ENCODE results near the gene EPYC.

Gene EPYC

DNA sequence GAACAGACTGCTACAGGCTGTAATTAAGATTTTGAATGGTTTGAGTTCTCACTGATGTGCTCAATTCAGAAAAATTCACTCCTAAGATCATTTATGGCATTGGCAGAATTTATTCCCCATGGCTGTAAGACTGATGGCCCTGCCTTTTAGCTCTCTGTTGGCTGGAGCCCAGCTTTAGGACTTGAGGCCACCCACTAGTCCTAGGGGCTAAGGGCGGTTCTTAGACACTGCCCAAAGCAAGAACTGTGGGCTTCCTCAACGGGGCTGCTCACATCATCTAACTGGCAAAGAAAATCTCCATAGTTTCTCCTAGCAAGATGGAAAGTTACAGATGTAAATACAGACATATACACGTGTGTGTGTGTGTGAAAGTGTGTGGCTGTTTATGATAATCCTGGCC is 46.4 kb downstream of the EPYC start:
- no peak for DNase-seq (ENCODE audit: low spot score)

DNA sequence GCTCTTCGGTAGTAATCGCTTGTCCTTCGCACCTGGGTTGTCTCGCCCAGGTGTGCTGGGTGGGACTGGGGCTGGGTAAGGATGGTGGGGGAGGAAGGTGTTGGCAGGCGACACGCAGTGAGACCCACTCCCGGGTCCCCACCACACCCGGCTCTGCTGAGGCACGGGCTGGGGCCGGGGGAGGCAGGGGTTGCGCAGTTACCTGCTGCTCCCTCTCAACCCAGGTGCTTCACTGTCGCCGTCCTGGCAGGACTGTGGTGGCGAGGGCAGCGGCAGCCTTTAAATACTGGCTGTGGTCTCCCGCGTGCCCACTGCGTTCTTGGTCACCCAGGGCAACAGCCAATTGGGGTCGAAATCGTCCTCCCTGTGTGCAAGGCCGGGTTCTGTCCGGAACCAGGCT is 49.9 kb downstream of the EPYC start, which contains the start of gene CCER1:
Gene CCER1 (minus strand): TSS at position 256 of the 400 bp plus-strand sequence. CDS start 434 bp downstream, outside the sequence.
- no peak for DNase-seq (ENCODE audit: low spot score)

DNA sequence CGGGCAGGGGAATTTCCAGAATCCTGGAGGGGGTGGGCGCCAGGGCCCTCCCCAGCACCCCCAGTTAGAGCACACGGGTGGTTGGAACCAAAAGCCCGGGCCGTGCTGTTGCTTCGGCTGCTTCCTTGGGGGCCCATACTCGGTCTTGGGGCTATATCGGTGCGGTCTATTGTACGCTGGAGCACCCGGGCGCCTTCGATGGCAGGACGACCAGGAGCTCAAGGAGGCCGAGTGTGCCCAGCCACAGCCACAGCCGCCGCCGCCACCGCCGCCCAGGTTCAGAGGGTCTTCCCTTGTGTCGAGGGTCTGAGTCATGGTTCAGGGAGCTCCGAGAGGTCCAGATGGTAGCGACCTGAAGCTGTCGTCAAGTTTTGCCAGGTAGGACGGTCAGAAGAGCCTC is 50.3 kb downstream of the EPYC start:
- no peak for DNase-seq (ENCODE audit: low spot score)

DNA sequence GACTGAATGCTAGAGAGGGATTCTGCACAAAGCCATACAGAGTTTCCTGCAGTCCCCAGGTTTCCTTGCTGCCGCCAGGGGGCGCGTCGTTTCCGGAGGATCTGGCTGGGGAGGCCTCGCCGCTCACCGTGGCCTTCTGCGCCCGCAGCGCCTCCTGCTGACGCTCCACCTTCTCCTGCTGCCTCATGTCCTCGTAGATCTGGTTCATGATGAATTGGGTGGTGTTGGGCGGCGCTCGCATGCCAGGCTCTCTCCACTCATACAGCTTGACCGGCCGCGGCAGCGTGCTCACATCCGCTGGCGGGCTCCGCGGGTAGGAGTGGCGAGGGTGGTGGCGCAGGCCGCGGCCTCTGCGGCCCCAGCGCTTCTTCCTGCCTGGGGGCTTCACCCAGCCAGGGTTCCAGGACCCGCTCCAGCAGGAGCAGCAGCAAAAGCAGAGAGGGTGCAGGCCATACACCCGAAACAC is 50.8 kb downstream of the EPYC start:
- DNase-seq (ENCODE audit: low spot score): no peak

DNA sequence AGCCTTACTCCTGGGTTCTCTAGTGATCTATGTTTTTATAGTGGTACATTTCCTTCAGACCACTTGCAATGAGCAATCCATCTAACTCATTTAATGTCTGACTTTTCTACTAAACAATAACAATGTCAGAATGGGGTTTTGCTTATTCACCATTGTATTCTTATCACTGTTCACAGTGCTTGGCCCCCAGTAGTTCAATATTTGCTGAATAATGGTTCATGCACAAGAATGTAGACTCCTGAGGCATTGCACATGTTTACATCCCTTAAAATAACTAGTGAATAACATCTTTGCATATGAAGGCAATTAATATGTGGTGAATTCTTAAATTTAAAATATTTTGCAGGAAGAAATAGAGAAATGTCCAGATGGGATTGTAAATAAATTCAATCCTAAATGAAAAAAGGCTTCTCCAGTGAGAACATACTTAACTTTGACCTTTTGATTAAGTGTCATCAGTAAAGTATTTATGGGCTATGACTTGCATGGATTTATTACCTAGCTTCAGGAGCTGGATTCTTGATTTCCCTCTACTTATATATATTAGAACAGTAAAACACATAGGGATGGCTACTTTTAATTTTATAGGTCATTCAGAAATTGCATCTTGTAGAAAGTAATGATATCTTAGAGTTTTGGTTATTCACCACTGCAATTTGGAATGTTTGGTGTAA is 53.2 kb downstream of the EPYC start:
- peak; percentile 30 for DNase-seq (ENCODE audit: low spot score)

DNA sequence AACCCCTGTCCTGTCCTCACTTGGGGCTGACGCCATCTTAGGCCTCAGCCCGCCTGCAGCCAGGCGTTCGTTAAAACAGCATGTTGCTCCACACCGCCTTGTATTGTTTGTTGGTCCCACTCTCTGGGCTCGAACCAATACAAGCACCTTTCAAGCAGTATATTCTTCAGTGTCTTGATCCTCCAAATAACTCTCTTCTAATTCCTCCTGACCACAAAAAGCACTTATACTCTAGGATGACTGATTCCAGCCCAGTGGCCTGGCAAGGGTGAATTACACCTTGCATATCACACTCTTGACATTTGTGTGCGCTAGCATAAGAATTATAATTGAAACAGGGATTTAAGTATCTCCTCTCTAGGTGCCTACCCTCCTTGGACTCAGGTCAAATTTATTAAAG is 56.9 kb downstream of the EPYC start:
- DNase-seq (ENCODE audit: low spot score): no peak

DNA sequence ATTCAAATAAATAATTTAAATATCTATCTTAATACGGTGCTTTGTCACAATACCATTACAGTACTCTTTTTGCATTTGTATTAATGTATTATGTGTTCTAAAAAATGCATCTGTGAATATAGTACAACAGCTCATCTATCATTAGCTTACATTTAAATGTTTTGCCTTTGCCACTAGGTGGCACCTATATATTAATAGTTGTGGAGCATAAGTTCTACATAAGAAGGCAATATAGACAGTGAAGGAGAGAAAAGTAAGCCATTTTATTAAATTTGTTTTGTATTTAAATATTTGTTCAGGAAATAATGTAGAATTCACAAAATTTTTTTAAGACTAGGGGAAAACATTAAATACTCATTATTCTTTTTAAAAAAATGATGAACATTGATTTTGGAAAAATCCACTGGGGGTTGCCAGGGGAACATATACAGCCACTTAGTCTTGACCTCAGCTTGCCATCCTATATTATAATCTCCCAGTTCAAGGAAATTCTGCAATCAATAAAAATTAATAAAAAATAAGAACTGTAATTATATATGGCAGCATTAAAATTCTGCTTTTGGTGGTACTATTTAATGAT is 59.6 kb downstream of the EPYC start:
- peak; percentile 33 for DNase-seq (ENCODE audit: low spot score)

DNA sequence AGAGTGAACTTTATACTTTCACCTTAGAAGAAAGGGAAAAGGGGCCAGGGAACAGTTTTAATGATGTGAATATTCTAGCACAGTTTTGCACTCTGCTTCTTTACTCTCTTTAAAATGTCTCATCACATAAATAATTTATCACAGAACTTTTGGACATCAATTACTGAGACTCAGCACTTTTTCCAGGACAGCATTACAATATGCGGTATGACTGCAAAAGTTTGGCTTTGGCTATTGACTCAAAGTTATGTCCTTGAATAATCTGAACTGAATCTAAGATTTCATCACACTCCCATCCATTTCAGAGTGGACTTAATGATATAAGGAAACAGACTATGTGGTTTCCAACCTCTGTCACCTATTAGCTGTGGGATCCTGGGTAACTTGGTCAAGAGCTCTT is 61.5 kb downstream of the EPYC start:
- no peak for DNase-seq (ENCODE audit: low spot score)

DNA sequence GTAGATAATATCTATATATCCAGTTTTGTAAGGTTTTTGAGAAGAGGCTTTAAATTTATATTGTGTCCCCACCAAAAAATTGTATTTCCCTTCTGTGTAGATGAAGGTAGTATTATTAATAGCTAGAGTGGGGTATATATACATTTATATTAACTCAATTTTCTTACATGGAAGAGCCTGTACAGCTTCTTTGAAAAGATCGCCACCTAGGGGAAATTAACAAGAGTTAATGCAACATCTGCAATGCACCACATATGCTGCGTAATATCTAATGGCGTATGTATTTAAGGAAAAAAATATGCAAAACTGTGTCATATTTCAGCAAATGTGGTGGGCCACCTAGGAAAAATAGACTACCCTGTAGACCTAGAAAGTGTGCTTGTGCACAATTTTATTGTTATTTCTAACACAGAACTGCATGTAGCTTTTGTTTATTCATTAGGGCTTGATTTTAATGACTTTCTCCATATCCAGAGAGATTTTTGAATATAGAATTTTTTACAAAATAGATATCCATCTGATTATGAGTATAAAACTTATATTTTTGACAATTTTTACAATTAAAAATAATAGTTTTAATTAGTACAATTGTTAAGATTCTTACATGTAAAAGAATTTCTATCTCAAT is 63.8 kb downstream of the EPYC start:
- peak; percentile 63 for DNase-seq (ENCODE audit: low spot score)

DNA sequence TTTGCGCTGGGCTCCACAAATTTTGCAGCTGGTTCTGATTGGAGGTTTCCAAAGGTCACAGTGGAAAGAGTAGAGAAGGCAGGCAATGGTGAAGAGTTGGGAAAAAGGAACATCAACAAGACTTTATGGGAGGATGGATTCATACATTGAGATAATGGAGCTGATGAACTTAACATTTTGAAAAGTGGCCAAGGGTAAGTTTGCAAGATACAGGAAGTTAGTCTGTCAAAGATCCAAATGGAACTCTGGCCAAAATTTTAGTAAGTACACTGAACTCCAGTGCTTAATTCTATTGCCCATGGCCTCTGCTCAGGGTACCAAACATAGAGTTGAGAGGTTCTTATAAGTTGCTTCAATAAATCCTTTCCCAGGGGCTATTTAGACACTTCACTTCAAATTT is 65.4 kb downstream of the EPYC start:
- no peak for DNase-seq (ENCODE audit: low spot score)

DNA sequence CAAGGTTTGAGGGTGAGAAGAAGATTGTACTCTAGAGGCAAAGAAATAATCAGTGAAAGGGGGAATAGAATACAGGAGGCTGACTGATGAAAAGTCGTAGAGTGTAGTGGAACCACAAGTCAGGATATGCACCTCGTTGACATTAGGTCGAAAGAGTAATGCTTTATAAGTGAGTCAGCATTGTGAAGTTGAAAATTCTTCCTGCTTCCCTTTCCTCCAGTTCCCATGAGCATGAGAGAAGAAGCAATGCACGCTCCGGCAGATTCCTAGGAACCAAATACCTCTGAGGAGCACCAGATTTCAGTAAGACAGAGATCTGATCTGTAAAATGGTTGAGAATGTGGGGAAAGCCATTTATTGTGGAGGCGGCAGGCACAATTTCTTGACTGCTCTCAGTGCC is 66.3 kb downstream of the EPYC start:
- DNase-seq (ENCODE audit: low spot score): peak; percentile 86

DNA sequence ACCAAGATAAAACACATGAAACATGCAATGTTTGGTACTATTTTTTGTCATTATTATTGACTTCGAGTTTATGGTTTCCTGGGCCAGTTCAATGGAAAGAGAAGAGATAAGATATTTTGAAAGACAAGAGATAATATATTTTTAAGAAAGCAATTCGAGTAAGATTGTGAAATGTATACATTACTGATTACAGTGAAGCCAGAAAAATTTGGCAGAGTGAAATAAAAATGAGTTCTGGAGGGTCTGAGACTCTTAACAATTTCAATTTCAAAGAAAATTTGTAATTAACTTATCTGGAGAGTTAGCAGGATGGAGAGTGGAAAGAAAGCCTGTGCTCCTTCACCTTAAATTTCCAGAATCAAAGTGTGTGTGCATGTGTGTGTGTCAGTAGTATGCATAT is 67.1 kb downstream of the EPYC start:
- DNase-seq (ENCODE audit: low spot score): no peak

DNA sequence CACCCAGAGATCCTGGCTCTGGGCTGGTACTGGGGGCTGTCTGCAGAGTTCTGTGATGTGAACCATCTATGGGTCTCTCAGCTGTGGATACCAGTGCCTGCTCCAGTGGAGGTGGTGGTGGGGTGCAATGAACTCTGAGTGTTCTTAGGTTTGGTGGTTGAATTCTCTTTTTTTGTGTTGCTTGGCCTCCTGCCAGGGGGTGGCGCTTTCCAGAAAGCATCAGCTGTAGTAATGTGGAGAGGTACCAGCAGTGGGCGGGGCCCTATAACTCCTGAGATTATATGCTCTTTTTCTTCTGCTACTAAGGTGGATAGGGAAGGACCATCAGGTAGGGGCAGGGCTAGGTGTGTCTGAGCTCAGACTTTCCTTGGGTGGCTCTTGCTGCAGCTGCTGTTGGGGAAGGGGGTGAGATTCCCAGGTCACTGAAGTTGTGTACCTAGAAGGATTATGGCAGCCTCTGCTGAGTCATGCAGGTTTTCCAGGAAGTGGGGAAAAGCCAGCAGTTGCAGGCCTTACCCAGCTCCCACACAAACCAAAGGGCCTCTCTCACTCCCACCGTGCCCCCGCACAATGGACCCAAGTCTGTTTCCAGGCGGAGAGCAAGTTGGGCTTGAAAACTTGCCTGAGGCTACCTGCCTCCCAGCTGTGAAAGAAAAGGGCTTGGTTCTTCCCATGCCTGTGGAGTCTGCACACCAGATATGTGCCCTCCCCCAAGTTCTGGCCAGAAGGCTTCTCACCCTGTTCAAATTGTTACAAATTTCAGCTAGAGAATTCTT is 68.4 kb downstream of the EPYC start:
- DNase-seq (ENCODE audit: low spot score): peak; percentile 33

DNA sequence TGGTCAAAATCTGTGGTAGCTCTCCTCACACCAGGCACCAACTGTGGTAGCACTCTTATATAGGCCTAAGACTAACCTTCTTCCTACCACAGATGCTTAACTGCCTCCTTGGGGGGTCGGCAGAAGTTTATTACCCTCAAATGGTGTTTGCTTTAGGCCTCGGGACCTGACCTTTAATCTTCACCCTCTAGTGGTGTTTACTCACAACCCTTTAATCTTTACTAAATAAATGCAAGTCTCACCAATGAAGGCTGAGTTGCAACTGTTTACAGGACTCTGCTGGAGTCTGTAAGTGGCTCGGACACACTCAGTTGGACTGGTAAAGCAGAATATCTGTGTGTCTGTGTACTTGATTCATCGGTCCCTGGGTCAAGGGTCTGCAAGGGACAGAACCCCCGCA is 79.2 kb downstream of the EPYC start:
- DNase-seq (ENCODE audit: low spot score): no peak

DNA sequence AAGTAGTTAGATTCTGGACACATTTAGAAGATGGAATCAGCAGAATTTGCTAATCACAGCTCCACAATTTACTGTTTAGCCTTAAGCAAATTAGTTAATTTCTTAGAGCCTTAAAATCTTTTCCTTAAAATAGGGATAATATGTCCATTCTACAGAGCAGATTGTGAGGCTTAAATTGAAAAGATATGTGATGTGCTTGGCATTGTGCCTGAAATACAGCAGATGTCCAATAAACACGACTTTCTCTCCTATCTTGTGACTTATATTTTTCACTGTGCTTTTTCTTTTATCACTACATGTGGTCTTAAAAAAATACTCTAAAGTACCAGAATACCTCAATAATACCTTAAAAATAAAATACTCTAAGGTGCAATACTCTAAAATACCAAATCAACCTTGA is 80.4 kb downstream of the EPYC start:
- DNase-seq (ENCODE audit: low spot score): no peak

DNA sequence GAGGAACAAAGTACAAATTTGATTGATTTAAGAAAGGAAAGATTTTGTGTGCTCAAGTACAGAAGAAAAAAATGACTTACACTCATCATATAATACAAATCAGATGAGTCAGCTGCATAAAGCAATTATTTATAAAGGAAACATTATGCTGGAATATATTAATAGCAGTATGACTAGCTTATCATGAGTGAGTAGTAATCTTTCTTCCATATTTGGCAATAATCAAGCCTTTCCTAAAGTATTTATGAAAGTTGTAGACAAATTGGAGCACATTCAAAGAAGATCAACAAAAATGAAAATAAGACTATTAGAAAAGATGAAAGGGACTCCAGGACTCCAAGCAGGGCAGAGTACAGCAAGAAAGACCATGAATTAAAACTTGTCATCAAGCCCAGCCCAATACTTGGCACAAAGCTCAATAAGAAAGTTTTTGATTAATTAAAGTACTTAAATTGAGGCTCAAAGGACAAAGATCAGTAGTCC is 82.6 kb downstream of the EPYC start:
- no peak for DNase-seq (ENCODE audit: low spot score)

DNA sequence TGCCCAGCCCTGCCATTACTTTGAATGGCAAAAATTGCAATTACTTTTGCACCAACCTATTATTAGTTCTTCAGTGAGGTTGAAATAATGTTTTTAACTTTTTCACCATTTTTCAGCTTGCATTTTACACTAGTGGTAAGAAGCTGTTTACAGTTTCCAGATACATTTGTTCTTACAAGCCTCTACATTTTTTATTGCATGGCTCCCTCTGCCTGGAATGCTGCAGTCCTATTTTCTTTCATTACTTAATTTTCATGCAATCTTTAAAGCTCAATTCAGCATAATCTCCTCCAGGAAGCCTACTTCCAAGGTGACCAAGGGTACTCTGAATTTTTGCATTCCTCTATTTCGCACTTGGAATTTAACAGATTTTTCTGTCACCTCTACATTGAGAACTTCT is 83.2 kb downstream of the EPYC start:
- DNase-seq (ENCODE audit: low spot score): no peak

DNA sequence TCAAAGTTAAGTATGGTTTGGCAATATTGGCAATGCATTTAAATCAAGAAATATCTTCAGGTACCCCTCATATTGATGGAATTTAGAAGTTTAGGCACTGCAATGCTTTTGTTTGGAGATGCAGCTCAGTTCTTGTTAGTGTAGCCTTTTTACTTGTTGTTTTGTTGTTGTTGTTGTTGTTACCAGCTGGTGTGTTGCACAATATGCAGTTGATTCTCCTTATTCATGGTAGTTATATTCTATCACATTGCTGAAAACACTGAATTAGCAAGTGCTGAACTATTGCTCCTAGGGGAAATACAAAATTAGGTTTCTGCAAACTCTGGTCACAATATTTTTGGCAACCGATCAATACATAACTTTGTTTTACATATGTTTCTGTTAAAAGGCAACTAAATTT is 84.5 kb downstream of the EPYC start:
- no peak for DNase-seq (ENCODE audit: low spot score)

DNA sequence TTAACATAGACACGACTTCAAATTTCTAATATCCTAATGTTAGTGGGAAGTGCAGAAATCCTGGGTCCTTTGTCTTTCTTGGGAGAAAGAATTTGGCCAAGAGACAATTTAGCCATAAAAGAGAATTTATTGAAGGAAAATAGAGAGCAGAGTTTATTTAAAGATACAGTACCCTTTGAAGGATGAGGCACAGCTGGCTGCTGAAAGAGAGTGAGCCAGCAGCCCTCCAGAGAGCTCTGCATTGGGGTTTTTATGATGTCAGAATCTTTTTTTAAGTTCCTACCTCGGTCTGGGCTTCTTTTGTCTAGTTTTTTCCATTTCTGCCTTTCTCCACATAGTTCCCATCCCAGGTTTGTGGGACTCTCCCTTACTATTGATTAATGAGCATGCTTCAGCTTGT is 87.3 kb downstream of the EPYC start:
- DNase-seq (ENCODE audit: low spot score): no peak

DNA sequence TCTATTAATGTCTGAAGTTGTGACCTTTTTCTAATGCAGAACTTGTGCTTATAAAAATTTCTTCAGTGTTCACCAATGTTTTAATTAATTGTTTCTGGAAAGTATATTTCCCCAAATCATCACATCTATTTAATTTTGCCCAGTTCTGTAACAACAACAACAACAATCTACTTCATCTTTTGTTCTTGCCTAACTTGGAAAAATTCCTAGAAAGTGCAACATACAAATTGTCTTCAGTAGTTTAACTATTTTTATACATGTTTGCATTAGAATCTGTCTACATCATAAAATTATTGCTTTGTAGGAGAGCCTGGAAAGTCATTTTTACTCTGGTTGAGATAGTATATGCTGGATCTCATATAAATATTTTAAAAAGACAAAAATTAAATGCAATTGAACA is 88.3 kb downstream of the EPYC start:
- no peak for DNase-seq (ENCODE audit: low spot score)

DNA sequence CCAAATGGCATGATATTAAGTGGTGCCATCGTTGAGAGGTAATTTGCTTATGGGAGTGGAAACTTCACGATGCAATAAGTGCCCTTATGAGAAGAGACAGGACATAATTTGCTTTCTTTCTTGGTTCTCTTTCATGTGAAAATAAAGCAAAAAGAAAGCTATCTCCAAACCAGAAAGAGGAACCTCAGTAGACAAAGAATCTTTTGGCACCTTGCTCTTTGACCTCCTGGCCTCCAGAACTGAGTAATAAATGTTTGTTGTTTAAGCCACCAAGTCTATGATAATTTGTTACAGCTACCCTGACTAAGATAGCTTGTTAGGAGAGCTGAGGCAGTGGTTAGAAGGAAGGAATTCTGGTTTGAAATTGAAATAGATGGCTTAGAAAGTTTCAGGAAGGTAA is 89.4 kb downstream of the EPYC start:
- no peak for DNase-seq (ENCODE audit: low spot score)

All from kidney tubule cell (primary cell).